Lung (tissue), 12 donors: Measurements from ENCODE around the gene KRTAP26-1. TPM values are rescaled to one million over a fixed set of nuclear protein-coding genes. Genes with fewer than 3 reads are reported as not detected.
A peak's percentile ranks its signal among the peaks of the same experiment; 100 is the strongest.

ENCODE experiments used
- ATAC-seq: fragments of 200-7000 bp; cut with Tn5 transposase; one replicate; pipeline ENCODE4 v1.9.1; 2020; ENCODE audit warnings: moderate number of reproducible peaks; ENCODE audit not compliant: insufficient read depth, low FRiP score
- DNase-seq, 3 donors: peaks; one replicate each; pipeline ENCODE4 v3.0.0-alpha.2; 2013 to 2017
- H3K27ac ChIP-seq, 2 donors: one replicate each; pipeline ENCODE4 v1.5.1; 2013; ENCODE audit warnings: mild to moderate bottlenecking in 2 of 2, moderate library complexity in 2 of 2, control low read depth in 1 of 2, inconsistent platforms in 1 of 2, low read depth in 1 of 2, low read length in 1 of 2
- H3K27me3 ChIP-seq, 3 donors: one replicate each; pipeline ENCODE4 v1.5.1; 2013; ENCODE audit warnings: low read length in 2 of 3; ENCODE audit not compliant: control insufficient read depth in 3 of 3, insufficient read depth in 3 of 3
- H3K36me3 ChIP-seq, 4 donors: one replicate each; pipeline ENCODE4 v1.5.1; 2013; ENCODE audit warnings: low read length in 4 of 4, mild to moderate bottlenecking in 1 of 4, moderate library complexity in 1 of 4; ENCODE audit not compliant: control insufficient read depth in 4 of 4, insufficient read depth in 4 of 4
- H3K4me1 ChIP-seq, 5 donors: one replicate each; pipeline ENCODE4 v1.5.1; 2013; ENCODE audit warnings: low read length in 5 of 5, mild to moderate bottlenecking in 2 of 5, moderate library complexity in 1 of 5; ENCODE audit not compliant: control insufficient read depth in 5 of 5, insufficient read depth in 5 of 5
- H3K4me3 ChIP-seq: one replicate; pipeline ENCODE4 v1.5.1; 2013; ENCODE audit warnings: mild to moderate bottlenecking, control low read depth, moderate library complexity
- H3K9ac ChIP-seq, 2 donors: one replicate each; pipeline ENCODE4 v1.5.1; 2013; ENCODE audit warnings: low read length in 2 of 2, control low read depth in 1 of 2; ENCODE audit not compliant: insufficient read depth in 1 of 2
- H3K9me3 ChIP-seq, 4 donors: one replicate each; pipeline ENCODE4 v1.5.1; 2013; ENCODE audit warnings: low read length in 3 of 4, mild to moderate bottlenecking in 1 of 4, moderate library complexity in 1 of 4; ENCODE audit not compliant: control insufficient read depth in 4 of 4, insufficient read depth in 3 of 4
- WGBS, 2 donors: extraction: QIAGEN DNeasy Blood & Tissue Kit; methylation state at CpG; one replicate each; pipeline ENCODE4 v1.1.7; 2013; 5-methylcytosine and 5-hydroxymethylcytosine counted together
- polyA plus RNA-seq, 2 donors: library from polyadenylated mRNA; stranded (reverse); fragments of 200-250 nt; gene quantifications; one replicate each; pipeline ENCODE4 v1.2.1, GENCODE V29; 2013
- total RNA-seq, 2 donors: library from RNA; depleted of rRNA in 1 of 2; stranded (reverse); fragments of >200 nt in 1 of 2; gene quantifications; one replicate each; pipeline ENCODE4 v1.2.1, GENCODE V29; 2014 to 2021
- TF ChIP-seq, protein P1 (sequence below): IDR thresholded peaks from 2 replicates; pipeline ENCODE4 v1.5.1; 2012; ENCODE audit warnings: mild to moderate bottlenecking; ENCODE audit errors: control extremely low read depth, extremely low read depth
- donor health status: control.
- donor health status: control.
- donor health status: Bipolar disorder and iron deficiency.
- donor health status: healthy.
- donor health status: DM: yes; HTN: yes; CAD: no.

Gene KRTAP26-1
- total and polyA plus RNA-seq, 4 donors: not detected

DNA sequence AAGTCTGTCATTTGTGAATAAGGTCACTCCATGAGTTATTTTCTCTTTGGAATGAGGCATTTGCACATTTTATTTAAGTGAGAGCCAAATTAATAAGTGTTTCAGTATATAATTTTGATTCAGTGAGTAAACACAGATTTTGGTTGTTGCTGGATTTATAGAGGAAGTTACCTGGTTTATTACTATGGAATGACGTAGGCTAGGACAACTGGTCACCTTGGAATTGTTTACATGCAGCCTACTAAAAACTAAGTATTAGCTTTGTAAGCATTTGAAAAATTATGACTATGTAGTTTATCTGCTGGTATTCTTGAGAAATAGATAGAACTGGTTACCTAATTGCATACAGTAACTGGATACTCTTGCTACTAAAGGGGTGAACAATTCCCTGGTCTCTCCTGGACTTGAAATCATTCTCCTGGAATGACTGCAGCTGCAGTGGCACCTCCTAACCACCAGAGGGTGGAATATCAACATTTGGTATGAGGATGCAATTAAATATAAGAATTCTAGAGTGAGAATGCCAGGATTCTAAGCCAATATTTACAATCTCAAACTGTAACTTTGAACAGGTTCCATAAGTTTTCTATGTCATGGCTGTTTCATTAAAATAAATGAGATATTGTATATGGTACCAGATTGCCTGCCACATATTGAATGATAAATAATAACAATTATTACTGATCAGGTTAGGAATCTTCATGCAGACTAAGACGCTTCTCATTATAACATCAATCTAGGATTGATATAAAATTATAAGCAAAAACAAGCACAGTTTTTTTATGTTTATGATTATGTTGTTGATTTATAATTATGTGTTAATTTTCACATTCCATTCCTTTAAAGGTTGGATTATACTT lies 20.8 kb upstream of the KRTAP26-1 start:
- H3K27ac ChIP-seq: no peak overlapping the region
- no peaks in the 10 kb centered on the region for H3K36me3 ChIP-seq
- TF ChIP-seq, protein P1, sequence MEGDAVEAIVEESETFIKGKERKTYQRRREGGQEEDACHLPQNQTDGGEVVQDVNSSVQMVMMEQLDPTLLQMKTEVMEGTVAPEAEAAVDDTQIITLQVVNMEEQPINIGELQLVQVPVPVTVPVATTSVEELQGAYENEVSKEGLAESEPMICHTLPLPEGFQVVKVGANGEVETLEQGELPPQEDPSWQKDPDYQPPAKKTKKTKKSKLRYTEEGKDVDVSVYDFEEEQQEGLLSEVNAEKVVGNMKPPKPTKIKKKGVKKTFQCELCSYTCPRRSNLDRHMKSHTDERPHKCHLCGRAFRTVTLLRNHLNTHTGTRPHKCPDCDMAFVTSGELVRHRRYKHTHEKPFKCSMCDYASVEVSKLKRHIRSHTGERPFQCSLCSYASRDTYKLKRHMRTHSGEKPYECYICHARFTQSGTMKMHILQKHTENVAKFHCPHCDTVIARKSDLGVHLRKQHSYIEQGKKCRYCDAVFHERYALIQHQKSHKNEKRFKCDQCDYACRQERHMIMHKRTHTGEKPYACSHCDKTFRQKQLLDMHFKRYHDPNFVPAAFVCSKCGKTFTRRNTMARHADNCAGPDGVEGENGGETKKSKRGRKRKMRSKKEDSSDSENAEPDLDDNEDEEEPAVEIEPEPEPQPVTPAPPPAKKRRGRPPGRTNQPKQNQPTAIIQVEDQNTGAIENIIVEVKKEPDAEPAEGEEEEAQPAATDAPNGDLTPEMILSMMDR: peak; percentile 41
- no peaks in the 10 kb centered on the region for H3K9me3 ChIP-seq
- ATAC-seq (peak; percentile 27), DNase-seq (peak; percentile 46 to 57 (median 46))
- H3K4me1 ChIP-seq: no peaks in the 10 kb centered on the region
- no peak overlapping the region for H3K4me3 ChIP-seq
- H3K27me3 ChIP-seq: no peaks in the 10 kb centered on the region
- WGBS, 2 donors: 89 to 93% methylated on average over 2 of the region's 2 CpGs
- H3K9ac ChIP-seq: no peak overlapping the region

DNA sequence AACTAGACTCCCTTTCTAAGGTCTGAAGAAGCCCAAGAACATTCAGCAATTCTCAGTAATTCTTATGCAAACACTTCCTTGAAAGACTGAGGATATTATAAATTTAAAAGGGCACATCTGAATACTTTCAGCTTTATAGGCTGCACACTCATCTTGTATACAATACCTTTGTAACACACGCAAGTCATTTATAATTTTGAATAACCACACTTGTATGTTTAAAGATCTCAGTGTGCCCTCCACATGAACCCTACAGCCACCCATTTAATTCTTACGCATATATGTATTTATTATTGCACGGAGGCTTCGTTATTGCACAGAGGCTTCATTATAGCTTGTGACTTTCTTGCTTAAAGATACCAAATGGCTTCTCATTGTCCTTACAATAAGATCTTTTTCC lies 18.6 kb upstream of the KRTAP26-1 start:
- no peak for ATAC-seq
- H3K4me3 ChIP-seq: no peak overlapping the region
- H3K4me1 ChIP-seq: no peaks in the 10 kb centered on the region
- WGBS, 2 donors: 89% methylated on average over 4 of the region's 4 CpGs
- H3K27me3 ChIP-seq: no peaks in the 10 kb centered on the region
- DNase-seq: no peak
- no peak overlapping the region for H3K27ac ChIP-seq
- H3K36me3 ChIP-seq: no peaks in the 10 kb centered on the region
- H3K9ac ChIP-seq: no peak overlapping the region
- TF ChIP-seq, protein P1: no peak
- no peaks in the 10 kb centered on the region for H3K9me3 ChIP-seq

DNA sequence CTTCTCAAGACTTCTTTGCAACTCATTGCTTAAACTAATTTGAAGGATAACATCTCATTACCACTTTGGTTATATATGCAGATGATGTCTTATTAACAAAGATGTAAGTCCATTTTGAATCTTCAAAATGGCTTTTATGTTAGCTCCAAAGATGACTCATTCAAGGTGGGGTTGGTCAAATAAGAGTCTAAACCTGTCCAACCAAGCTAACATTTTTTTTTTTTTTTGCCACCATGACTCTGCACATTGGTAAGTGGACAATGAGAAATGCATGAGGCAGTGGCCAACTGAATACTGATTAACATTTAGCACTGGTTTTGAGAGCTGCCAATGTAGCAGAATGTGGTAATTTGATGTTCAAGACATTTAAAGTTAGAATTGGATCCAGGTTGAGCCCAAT lies 17.7 kb upstream of the KRTAP26-1 start:
- DNase-seq (no peak), ATAC-seq (no peak)

More for the DNA sequence above, 17.7 kb upstream of the KRTAP26-1 start:
- H3K36me3 ChIP-seq: no peaks in the 10 kb centered on the region
- no peaks in the 10 kb centered on the region for H3K9me3 ChIP-seq
- H3K27me3 ChIP-seq: no peaks in the 10 kb centered on the region
- no peak overlapping the region for H3K27ac ChIP-seq
- TF ChIP-seq, protein P1: no peak
- H3K9ac ChIP-seq: no peak overlapping the region
- no peak overlapping the region for H3K4me3 ChIP-seq
- no peaks in the 10 kb centered on the region for H3K4me1 ChIP-seq
